Measurements from ENCODE around the gene ENOX1.

DNA sequence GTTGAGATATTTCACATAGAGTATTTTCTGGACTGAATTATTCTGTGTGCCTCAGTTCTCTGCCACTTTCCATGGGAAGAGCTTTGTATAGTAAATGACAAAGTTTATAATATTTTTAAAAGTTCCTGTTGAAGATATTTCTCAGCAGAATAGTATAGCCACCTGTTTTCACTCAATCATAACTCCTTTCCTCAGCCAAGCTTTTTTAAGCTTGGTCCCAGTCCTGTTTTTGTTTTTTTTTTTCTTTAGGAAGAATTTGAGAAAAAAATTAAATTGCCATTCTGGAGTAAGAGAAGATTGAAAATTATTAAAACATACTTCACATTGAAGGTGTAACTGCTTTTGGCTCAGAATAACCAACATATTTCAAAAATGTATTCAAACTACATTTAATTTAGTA is 55.5 kb downstream of the ENOX1 start:
- TF ChIP-seq, protein P1, sequence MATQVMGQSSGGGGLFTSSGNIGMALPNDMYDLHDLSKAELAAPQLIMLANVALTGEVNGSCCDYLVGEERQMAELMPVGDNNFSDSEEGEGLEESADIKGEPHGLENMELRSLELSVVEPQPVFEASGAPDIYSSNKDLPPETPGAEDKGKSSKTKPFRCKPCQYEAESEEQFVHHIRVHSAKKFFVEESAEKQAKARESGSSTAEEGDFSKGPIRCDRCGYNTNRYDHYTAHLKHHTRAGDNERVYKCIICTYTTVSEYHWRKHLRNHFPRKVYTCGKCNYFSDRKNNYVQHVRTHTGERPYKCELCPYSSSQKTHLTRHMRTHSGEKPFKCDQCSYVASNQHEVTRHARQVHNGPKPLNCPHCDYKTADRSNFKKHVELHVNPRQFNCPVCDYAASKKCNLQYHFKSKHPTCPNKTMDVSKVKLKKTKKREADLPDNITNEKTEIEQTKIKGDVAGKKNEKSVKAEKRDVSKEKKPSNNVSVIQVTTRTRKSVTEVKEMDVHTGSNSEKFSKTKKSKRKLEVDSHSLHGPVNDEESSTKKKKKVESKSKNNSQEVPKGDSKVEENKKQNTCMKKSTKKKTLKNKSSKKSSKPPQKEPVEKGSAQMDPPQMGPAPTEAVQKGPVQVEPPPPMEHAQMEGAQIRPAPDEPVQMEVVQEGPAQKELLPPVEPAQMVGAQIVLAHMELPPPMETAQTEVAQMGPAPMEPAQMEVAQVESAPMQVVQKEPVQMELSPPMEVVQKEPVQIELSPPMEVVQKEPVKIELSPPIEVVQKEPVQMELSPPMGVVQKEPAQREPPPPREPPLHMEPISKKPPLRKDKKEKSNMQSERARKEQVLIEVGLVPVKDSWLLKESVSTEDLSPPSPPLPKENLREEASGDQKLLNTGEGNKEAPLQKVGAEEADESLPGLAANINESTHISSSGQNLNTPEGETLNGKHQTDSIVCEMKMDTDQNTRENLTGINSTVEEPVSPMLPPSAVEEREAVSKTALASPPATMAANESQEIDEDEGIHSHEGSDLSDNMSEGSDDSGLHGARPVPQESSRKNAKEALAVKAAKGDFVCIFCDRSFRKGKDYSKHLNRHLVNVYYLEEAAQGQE (IDR thresholded peaks at IDR 0.05) = no peak
- TF ChIP-seq POLR2A (IDR thresholded peaks at IDR 0.05; ENCODE audit: low read length) = no peak
- no peak for TF ChIP-seq MAFK (IDR thresholded peaks at IDR 0.05; ENCODE audit: partially characterized antibody)
- no peak for TF ChIP-seq CBX2 (IDR thresholded peaks at IDR 0.05; ENCODE audit: borderline replicate concordance, low read depth)
- TF ChIP-seq JUN (IDR thresholded peaks at IDR 0.05) = no peak
